VCaP (cell line): Measurements from ENCODE around the gene RDH16.
A peak's percentile ranks its signal among the peaks of the same experiment; 100 is the strongest.

Source experiments
- H3K27ac ChIP-seq: fragments of 450-650 bp; 2 replicates; pipeline ENCODE4 v1.5.1; 2017
- TF ChIP-seq, protein P1 (sequence below): fragments of 450-650 bp; conservative IDR thresholded peaks from 2 replicates; pipeline ENCODE4 v1.5.1; 2017; ENCODE audit warnings: mild to moderate bottlenecking, moderate library complexity

RDH16 gene

DNA sequence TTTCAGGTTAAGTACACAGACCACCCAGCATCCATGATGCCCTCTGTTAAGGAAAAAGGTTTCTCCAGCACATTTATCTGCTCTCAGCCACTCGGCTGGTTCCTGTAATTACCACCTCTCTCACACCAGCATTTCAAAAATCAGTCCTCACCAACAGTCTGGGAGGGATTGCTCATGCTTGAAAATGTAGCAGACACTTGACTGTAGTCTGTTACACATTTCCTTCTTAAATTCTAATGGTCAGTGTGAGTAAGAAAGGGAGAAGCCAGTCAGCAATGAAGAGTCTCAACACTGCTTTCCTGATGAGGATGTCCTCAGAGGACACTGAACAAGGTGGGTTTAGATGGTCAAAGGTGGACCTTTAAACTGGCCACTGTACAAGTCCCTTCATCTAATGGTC lies 43.0 kb upstream of the RDH16 start:
- H3K27ac ChIP-seq = no peak overlapping the region; the same call in 1 of the 2 replicates
- TF ChIP-seq, protein P1, sequence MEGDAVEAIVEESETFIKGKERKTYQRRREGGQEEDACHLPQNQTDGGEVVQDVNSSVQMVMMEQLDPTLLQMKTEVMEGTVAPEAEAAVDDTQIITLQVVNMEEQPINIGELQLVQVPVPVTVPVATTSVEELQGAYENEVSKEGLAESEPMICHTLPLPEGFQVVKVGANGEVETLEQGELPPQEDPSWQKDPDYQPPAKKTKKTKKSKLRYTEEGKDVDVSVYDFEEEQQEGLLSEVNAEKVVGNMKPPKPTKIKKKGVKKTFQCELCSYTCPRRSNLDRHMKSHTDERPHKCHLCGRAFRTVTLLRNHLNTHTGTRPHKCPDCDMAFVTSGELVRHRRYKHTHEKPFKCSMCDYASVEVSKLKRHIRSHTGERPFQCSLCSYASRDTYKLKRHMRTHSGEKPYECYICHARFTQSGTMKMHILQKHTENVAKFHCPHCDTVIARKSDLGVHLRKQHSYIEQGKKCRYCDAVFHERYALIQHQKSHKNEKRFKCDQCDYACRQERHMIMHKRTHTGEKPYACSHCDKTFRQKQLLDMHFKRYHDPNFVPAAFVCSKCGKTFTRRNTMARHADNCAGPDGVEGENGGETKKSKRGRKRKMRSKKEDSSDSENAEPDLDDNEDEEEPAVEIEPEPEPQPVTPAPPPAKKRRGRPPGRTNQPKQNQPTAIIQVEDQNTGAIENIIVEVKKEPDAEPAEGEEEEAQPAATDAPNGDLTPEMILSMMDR = no peak

- TF ChIP-seq, protein P1 = no peak
Measured at GRCh38 chr12:56999456-56999855, 42.0 kb upstream of the RDH16 start.

GRCh38 chr12:56998981-56999380 lies 41.6 kb upstream of the RDH16 start:
- TF ChIP-seq, protein P1 = no peak
- H3K27ac ChIP-seq = no peak overlapping the region

More at GRCh38 chr12:56999456-56999855, 42.0 kb upstream of the RDH16 start:
- H3K27ac ChIP-seq = no peak overlapping the region

- TF ChIP-seq, protein P1 = no peak
- H3K27ac ChIP-seq = no peak overlapping the region
Measured at GRCh38 chr12:56998316-56998715, 40.9 kb upstream of the RDH16 start.

DNA sequence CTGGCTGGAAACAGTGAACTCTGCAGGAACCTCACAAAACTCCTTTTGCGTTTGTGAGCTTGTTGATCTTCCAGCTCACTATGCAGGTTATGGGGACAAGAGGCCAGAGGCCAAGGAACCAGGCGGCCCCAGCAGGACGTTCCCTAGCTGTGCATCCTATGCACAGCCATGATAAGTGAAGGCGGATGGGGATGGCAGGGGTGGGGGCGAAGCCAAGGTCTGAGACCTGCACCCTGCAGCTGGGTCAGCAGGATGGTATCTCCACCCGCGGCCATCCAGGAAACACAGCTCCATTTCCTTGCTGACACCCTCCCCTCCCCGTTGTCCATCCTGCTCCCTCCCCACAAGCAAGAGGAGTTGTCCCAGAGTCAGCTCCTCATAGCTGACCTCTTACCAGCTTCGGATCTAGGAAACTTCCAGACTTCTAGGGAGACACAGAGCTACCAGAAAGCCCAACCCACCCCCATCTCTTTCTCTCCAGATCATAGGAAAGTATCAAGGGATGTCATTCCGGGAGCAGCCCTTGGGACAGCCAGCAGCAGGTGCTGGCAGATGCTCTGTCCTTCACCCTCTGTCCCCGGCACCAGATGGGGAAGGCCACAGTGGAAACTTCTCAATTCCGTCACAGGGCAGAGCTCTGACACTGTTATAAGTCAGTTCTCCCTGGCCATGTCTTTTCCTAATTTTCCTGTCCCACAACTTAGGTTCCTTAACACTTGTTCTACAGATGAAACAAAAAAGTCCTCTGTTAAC lies 39.6 kb upstream of the RDH16 start:
- TF ChIP-seq, protein P1 = no peak

GRCh38 chr12:56995930-56996496 lies 38.6 kb upstream of the RDH16 start:
- TF ChIP-seq, protein P1 = no peak

More for the DNA sequence above, 39.6 kb upstream of the RDH16 start:
- peak overlapping the region; percentile 44 for H3K27ac ChIP-seq

DNA sequence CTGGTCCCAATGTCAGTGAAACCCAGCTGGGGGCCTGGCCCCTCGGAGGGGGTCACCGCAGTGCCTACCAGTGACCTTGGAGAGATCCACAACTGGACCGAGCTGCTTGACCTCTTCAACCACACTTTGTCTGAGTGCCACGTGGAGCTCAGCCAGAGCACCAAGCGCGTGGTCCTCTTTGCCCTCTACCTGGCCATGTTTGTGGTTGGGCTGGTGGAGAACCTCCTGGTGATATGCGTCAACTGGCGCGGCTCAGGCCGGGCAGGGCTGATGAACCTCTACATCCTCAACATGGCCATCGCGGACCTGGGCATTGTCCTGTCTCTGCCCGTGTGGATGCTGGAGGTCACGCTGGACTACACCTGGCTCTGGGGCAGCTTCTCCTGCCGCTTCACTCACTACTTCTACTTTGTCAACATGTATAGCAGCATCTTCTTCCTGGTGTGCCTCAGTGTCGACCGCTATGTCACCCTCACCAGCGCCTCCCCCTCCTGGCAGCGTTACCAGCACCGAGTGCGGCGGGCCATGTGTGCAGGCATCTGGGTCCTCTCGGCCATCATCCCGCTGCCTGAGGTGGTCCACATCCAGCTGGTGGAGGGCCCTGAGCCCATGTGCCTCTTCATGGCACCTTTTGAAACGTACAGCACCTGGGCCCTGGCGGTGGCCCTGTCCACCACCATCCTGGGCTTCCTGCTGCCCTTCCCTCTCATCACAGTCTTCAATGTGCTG lies 38.0 kb upstream of the RDH16 start:
- TF ChIP-seq, protein P1 = no peak
- H3K27ac ChIP-seq = no peak overlapping the region

More at GRCh38 chr12:56995930-56996496, 38.6 kb upstream of the RDH16 start:
- peak overlapping the region; percentile 44 for H3K27ac ChIP-seq
